ENCODE measurements around the gene WTIP.

DNA sequence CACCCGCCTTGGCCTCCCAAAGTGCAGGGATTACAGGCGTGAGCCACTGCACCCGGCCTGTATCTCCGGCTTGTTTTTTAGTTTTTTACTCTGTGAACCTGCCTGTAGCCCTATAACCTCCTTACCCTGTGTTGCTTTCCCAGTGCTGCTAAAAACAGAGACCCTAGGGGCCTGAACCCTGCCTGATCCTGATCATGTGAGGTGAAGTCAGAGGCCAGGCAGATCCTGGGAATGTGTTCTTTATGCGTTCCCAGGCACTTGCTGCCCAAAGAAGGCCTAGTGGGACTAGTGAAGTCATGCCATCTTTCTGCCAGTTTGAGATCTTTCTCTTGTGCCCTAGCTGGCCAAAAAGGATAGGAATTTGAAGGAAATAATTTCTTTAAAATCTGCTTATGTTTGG, 48.8 kb upstream of the WTIP start:
- TF ChIP-seq POLR2AphosphoS5 (IDR thresholded peaks at IDR 0.05; ENCODE audit: low read depth, low read length), result no peak
- no peak for TF ChIP-seq CTCF (IDR thresholded peaks at IDR 0.05)
- TF ChIP-seq, protein P1, sequence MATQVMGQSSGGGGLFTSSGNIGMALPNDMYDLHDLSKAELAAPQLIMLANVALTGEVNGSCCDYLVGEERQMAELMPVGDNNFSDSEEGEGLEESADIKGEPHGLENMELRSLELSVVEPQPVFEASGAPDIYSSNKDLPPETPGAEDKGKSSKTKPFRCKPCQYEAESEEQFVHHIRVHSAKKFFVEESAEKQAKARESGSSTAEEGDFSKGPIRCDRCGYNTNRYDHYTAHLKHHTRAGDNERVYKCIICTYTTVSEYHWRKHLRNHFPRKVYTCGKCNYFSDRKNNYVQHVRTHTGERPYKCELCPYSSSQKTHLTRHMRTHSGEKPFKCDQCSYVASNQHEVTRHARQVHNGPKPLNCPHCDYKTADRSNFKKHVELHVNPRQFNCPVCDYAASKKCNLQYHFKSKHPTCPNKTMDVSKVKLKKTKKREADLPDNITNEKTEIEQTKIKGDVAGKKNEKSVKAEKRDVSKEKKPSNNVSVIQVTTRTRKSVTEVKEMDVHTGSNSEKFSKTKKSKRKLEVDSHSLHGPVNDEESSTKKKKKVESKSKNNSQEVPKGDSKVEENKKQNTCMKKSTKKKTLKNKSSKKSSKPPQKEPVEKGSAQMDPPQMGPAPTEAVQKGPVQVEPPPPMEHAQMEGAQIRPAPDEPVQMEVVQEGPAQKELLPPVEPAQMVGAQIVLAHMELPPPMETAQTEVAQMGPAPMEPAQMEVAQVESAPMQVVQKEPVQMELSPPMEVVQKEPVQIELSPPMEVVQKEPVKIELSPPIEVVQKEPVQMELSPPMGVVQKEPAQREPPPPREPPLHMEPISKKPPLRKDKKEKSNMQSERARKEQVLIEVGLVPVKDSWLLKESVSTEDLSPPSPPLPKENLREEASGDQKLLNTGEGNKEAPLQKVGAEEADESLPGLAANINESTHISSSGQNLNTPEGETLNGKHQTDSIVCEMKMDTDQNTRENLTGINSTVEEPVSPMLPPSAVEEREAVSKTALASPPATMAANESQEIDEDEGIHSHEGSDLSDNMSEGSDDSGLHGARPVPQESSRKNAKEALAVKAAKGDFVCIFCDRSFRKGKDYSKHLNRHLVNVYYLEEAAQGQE (IDR thresholded peaks at IDR 0.05; ENCODE audit: insufficient read depth in 1 of 2, low read depth in 2 of 2, low read length in 1 of 2), result no peak
- no peak for TF ChIP-seq TCF7L2 (IDR thresholded peaks at IDR 0.05; ENCODE audit: low read depth, low read length)
